HepG2 (cell line): Measurements from ENCODE around the gene PARK7. TPM values are rescaled to one million over a fixed set of nuclear protein-coding genes. Genes with fewer than 3 reads are reported as not detected.

ENCODE experiments used
- FOSL1 ChIP-seq: sonication (generic); formaldehyde crosslinking; IDR thresholded peaks from 2 replicates; pipeline ENCODE4 v1.9.0; 2021; ENCODE audit warnings: missing genetic modification reagents, borderline replicate concordance
- FOXA1 ChIP-seq, 2 experiments: fragments of 450-650 bp in 1 of 2; sonication (generic) in 1 of 2; formaldehyde crosslinking in 1 of 2; IDR thresholded peaks; 2 replicates each; pipeline versions ENCODE4 v1.4.0 to v1.6.1; 2016 to 2020; ENCODE audit warnings: missing genetic modification reagents in 1 of 2
- GABPA ChIP-seq, 2 experiments: IDR thresholded peaks; 2 replicates each; pipeline ENCODE4 v1.6.1; 2011 to 2016; ENCODE audit warnings: low read depth in 2 of 2, low read length in 1 of 2, missing biosample characterization in 1 of 2, missing genetic modification characterization in 1 of 2
- GATA4 ChIP-seq: sonication (generic); IDR thresholded peaks from 2 replicates; pipeline ENCODE4 v1.6.1; 2016; ENCODE audit warnings: antibody characterized with exemption, low read depth, borderline replicate concordance
- HES4 ChIP-seq: sonication (generic); formaldehyde crosslinking; IDR thresholded peaks from 2 replicates; pipeline ENCODE4 v1.9.0; 2021; ENCODE audit warnings: mild to moderate bottlenecking, missing genetic modification reagents, borderline replicate concordance
- HOXD1 ChIP-seq: sonication (generic); formaldehyde crosslinking; IDR thresholded peaks from 2 replicates; pipeline ENCODE4 v1.5.0; 2020; ENCODE audit warnings: missing genetic modification reagents
- NFYC ChIP-seq: IDR thresholded peaks from 2 replicates; pipeline ENCODE4 v1.6.1; 2016; ENCODE audit warnings: missing genetic modification reagents, missing compliant biosample characterization
- PBX2 ChIP-seq: IDR thresholded peaks from 2 replicates; pipeline ENCODE4 v1.6.1; 2016; ENCODE audit warnings: control low read depth
- RBM22 ChIP-seq: fragments of 200-400 bp; formaldehyde crosslinking; optimal IDR thresholded peaks from 2 replicates; pipeline ENCODE3; 2017; ENCODE audit warnings: mild to moderate bottlenecking, low read length, moderate library complexity
- REL ChIP-seq: sonication (generic); formaldehyde crosslinking; conservative IDR thresholded peaks from 2 replicates; pipeline ENCODE4 v1.8.0; 2022; ENCODE audit warnings: mild to moderate bottlenecking, missing genetic modification reagents, moderate library complexity
- RFX3 ChIP-seq: IDR thresholded peaks from 2 replicates; pipeline ENCODE4 v1.6.1; 2016; ENCODE audit warnings: missing biosample characterization, missing genetic modification reagents
- RNF2 ChIP-seq: fragments of 450-650 bp; conservative IDR thresholded peaks from 2 replicates; pipeline ENCODE4 v1.6.1; 2016; ENCODE audit warnings: low read depth
- SIN3A ChIP-seq: IDR thresholded peaks from 2 replicates; pipeline ENCODE4 v1.6.1; 2011; ENCODE audit warnings: low read depth, mild to moderate bottlenecking, control low read depth, low read length, borderline replicate concordance
- TAF15 ChIP-seq: fragments of 200-400 bp; formaldehyde crosslinking; IDR thresholded peaks from one replicate; pipeline ENCODE4 v1.6.1; 2018; ENCODE audit warnings: mild to moderate bottlenecking, low read depth, low read length; ENCODE audit not compliant: poor library complexity, severe bottlenecking
- TBL1XR1 ChIP-seq: fragments of 150-350 bp; IDR thresholded peaks from 2 replicates; pipeline ENCODE4 v1.6.1; 2014; ENCODE audit warnings: borderline replicate concordance, low read length; ENCODE audit not compliant: partially characterized antibody
- XBP1 ChIP-seq: sonication (generic); formaldehyde crosslinking; IDR thresholded peaks from 2 replicates; pipeline ENCODE4 v1.5.0; 2020; ENCODE audit warnings: missing genetic modification reagents
- ZBTB1 ChIP-seq: sonication (generic); formaldehyde crosslinking; IDR thresholded peaks from 2 replicates; pipeline ENCODE4 v1.4.0; 2020; ENCODE audit warnings: missing genetic modification reagents, borderline replicate concordance
- ZNF121 ChIP-seq: sonication (generic); formaldehyde crosslinking; IDR thresholded peaks from 2 replicates; pipeline ENCODE4 v1.5.0; 2020; ENCODE audit warnings: mild to moderate bottlenecking, missing genetic modification reagents
- ZNF207 ChIP-seq: fragments of 450-650 bp; IDR thresholded peaks from 2 replicates; pipeline ENCODE4 v1.6.1; 2016; ENCODE audit warnings: antibody characterized with exemption, borderline replicate concordance
- ZNF501 ChIP-seq: sonication (generic); formaldehyde crosslinking; IDR thresholded peaks from 2 replicates; pipeline ENCODE4 v1.5.1; 2020; ENCODE audit warnings: mild to moderate bottlenecking, moderate library complexity, missing genetic modification reagents
- ZNF549 ChIP-seq: sonication (generic); formaldehyde crosslinking; IDR thresholded peaks from 2 replicates; pipeline ENCODE4 v1.5.0; 2020; ENCODE audit warnings: missing genetic modification reagents
- ZNF557 ChIP-seq: sonication (generic); formaldehyde crosslinking; IDR thresholded peaks from 2 replicates; pipeline ENCODE4 v1.4.0; 2020; ENCODE audit warnings: missing genetic modification reagents
- ZNF687 ChIP-seq: sonication (generic); formaldehyde crosslinking; IDR thresholded peaks from 2 replicates; pipeline ENCODE4 v1.5.1; 2020; ENCODE audit warnings: mild to moderate bottlenecking, missing genetic modification reagents, moderate library complexity
- ZNF749 ChIP-seq: sonication (generic); formaldehyde crosslinking; IDR thresholded peaks from 2 replicates; pipeline ENCODE4 v1.8.0; 2022; ENCODE audit warnings: mild to moderate bottlenecking, missing genetic modification reagents, moderate library complexity, borderline replicate concordance
- ZNF777 ChIP-seq: sonication (generic); formaldehyde crosslinking; IDR thresholded peaks from 2 replicates; pipeline ENCODE4 v1.4.0; 2020; ENCODE audit warnings: missing genetic modification reagents
- ZNF891 ChIP-seq: sonication (generic); formaldehyde crosslinking; IDR thresholded peaks from 2 replicates; pipeline ENCODE4 v1.5.0; 2020; ENCODE audit warnings: mild to moderate bottlenecking, missing genetic modification reagents
- polyA plus RNA-seq, 8 experiments: library from polyadenylated mRNA; depleted of rRNA in 3 of 8; stranded (reverse) in 7 of 8; unstranded in 1 of 8; fragments of >200 nt; fragmentation: Illumina TruSeq in 4 of 8; extraction: Trizol in 4 of 8; gene quantifications; 2 replicates each; pipeline versions ENCODE4 v1.2.1 to v1.2.3, GENCODE V29; 2011 to 2016; ENCODE audit warnings: low read depth in 4 of 8, missing spikeins in 1 of 8, mixed read lengths in 1 of 8; ENCODE audit not compliant: insufficient read depth in 1 of 8
- total RNA-seq, 5 experiments: library from RNA; depleted of rRNA; stranded (reverse); fragments of >200 nt; fragmentation: Illumina TruSeq; extraction: Trizol; gene quantifications; 2 replicates each; pipeline ENCODE4 v1.2.3, GENCODE V29; 2016; ENCODE audit warnings: low read depth in 1 of 5

PARK7 gene
- total and polyA plus RNA-seq, 2 of the 13 experiments (the other 11 are each of a cell fraction or from before 2014, with no cell fraction given): 212 to 296 TPM

- no peak for TF ChIP-seq GABPA (IDR thresholded peaks at IDR 0.05; ENCODE audit: low read depth, low read length)
- no peak for TF ChIP-seq GABPA (CRISPR knock-in tag; IDR thresholded peaks at IDR 0.05; ENCODE audit: low read depth)
- peak; percentile 32; the same call in 1 of the 2 replicates for TF ChIP-seq ZNF501
- TF ChIP-seq SIN3A: peak; percentile 81; the same call in 1 of the 2 replicates
- TF ChIP-seq ZNF687 (CRISPR knock-in tag): peak; percentile 87
- TF ChIP-seq ZNF121 (CRISPR knock-in tag): 0 out of 2 replicates have a peak, but pooled peaks have one; percentile 2
- TF ChIP-seq ZNF557 (CRISPR knock-in tag): no peak
- no peak; the same call in 1 of the 2 replicates for TF ChIP-seq XBP1
- TF ChIP-seq HOXD1 (CRISPR knock-in tag): peak; percentile 73; the same call in 1 of the 2 replicates
- peak; percentile 87 for TF ChIP-seq NFYC (CRISPR knock-in tag)
- TF ChIP-seq REL (CRISPR knock-in tag): peak; percentile 89
- no peak for TF ChIP-seq FOSL1
- TF ChIP-seq ZNF891 (CRISPR knock-in tag): no peak; the same call in 1 of the 2 replicates
- peak; percentile 62; the same call in 1 of the 2 replicates for TF ChIP-seq HES4 (CRISPR knock-in tag)
- TF ChIP-seq ZBTB1 (CRISPR knock-in tag): no peak
- peak; percentile 88 for TF ChIP-seq ZNF749 (CRISPR knock-in tag)
- peak; percentile 78 for TF ChIP-seq TBL1XR1
- no peak for TF ChIP-seq ZNF777
- no peak; the same call in 1 of the 2 replicates for TF ChIP-seq ZNF207
- TF ChIP-seq FOXA1 (IDR thresholded peaks at IDR 0.05): no peak
- peak; percentile 2; the same call in 1 of the 2 replicates for TF ChIP-seq FOXA1 (CRISPR knock-in tag; IDR thresholded peaks at IDR 0.05)
- no peak for TF ChIP-seq RFX3
- no peak for TF ChIP-seq PBX2 (CRISPR knock-in tag)
- TF ChIP-seq TAF15: peak; percentile 94
- TF ChIP-seq GATA4: peak; percentile 84; the same call in 1 of the 2 replicates
- no peak for TF ChIP-seq ZNF549 (CRISPR knock-in tag)
- TF ChIP-seq RBM22: no peak
- peak; percentile 79 for TF ChIP-seq RNF2
Observed at GRCh38 chr1:8026153-8026975, 64.9 kb downstream of the PARK7 start, which contains the start of gene ERRFI1 (continued).
